K562 (cell line): ENCODE data around the gene XPA. TPM values are rescaled to one million over a fixed set of nuclear protein-coding genes. Genes with fewer than 3 reads are reported as not detected.

Experiments
- COPS2 ChIP-seq: fragments of 450-650 bp; conservative IDR thresholded peaks from 2 replicates; pipeline ENCODE4 v1.6.1; 2016; ENCODE audit warnings: mild to moderate bottlenecking, moderate library complexity
- CREB1 ChIP-seq, 2 experiments: sonication (generic) in 1 of 2; formaldehyde crosslinking in 1 of 2; IDR thresholded peaks; 2 replicates each; pipeline versions ENCODE4 v1.6.1 to v1.8.0; 2012 to 2022; ENCODE audit warnings: inconsistent platforms in 1 of 2, mild to moderate bottlenecking in 1 of 2, missing genetic modification reagents in 1 of 2, moderate library complexity in 1 of 2
- MEIS2 ChIP-seq: fragments of 450-650 bp; IDR thresholded peaks from 2 replicates; pipeline ENCODE4 v1.6.1; 2014; ENCODE audit warnings: mild to moderate bottlenecking; ENCODE audit not compliant: partially characterized antibody
- NBN ChIP-seq: fragments of 450-650 bp; IDR thresholded peaks from 2 replicates; pipeline ENCODE4 v1.6.1; 2016; ENCODE audit warnings: low read depth, mild to moderate bottlenecking
- POLR2AphosphoS5 ChIP-seq: IDR thresholded peaks from 2 replicates; pipeline ENCODE4 v1.6.1; 2011; ENCODE audit warnings: mild to moderate bottlenecking, low read depth, low read length, moderate library complexity; ENCODE audit not compliant: control insufficient read depth, insufficient read depth
- PTBP1 ChIP-seq: fragments of 200-400 bp; formaldehyde crosslinking; IDR thresholded peaks from 2 replicates; pipeline ENCODE4 v1.6.1; 2017; ENCODE audit warnings: low read depth, low read length
- PYGO2 ChIP-seq: fragments of 450-650 bp; IDR thresholded peaks from 2 replicates; pipeline ENCODE4 v1.6.1; 2016; ENCODE audit warnings: mild to moderate bottlenecking, missing genetic modification characterization, moderate library complexity, missing compliant biosample characterization
- RBFOX2 ChIP-seq: fragments of 200-400 bp; formaldehyde crosslinking; IDR thresholded peaks from 2 replicates; pipeline ENCODE4 v1.6.1; 2017; ENCODE audit warnings: low read depth, mild to moderate bottlenecking, low read length, moderate library complexity
- ZFX ChIP-seq: sonication (generic); formaldehyde crosslinking; IDR thresholded peaks from 2 replicates; pipeline ENCODE4 v1.8.0; 2022; ENCODE audit warnings: mild to moderate bottlenecking, missing genetic modification reagents, moderate library complexity
- ZNF24 ChIP-seq: fragments of 450-650 bp; IDR thresholded peaks from 2 replicates; pipeline ENCODE4 v1.6.1; 2016
- ZNF431 ChIP-seq: sonication (generic); formaldehyde crosslinking; IDR thresholded peaks from 2 replicates; pipeline ENCODE4 v1.8.0; 2022; ENCODE audit warnings: mild to moderate bottlenecking, missing genetic modification reagents
- ZNF518B ChIP-seq: fragments of 250-450 bp; sonication (Bioruptor Pico); IDR thresholded peaks from 2 replicates; pipeline ENCODE4 v1.5.0; 2021; ENCODE audit warnings: mild to moderate bottlenecking, moderate library complexity
- polyA plus RNA-seq, 8 experiments: library from polyadenylated mRNA; depleted of rRNA in 4 of 8; stranded (reverse) in 5 of 8; unstranded in 3 of 8; fragments of >200 nt; fragmentation: Nextera tagmentation in 2 of 8; fragmentation: Illumina TruSeq in 1 of 8; extraction: Ambion mirVana in 2 of 8; extraction: Trizol in 1 of 8; gene quantifications; 2 replicates each; pipeline versions ENCODE4 v1.2.1 to v1.2.3, GENCODE V29; 2011 to 2014; ENCODE audit warnings: inconsistent platforms in 1 of 8, missing spikeins in 1 of 8
- total RNA-seq, 7 experiments: library from RNA; depleted of rRNA in 6 of 7; stranded (reverse); fragments of >200 nt in 6 of 7; fragmentation: Illumina TruSeq in 2 of 7; extraction: Trizol in 2 of 7; gene quantifications; 2 replicates each; pipeline versions ENCODE4 v1.2.1 to v1.2.3, GENCODE V29; 2011 to 2021; ENCODE audit warnings: low replicate concordance in 1 of 7
- TF ChIP-seq, protein P1 (sequence below), 2 experiments: fragments of 450-650 bp; formaldehyde crosslinking in 1 of 2; IDR thresholded peaks; 2 replicates each; pipeline versions ENCODE4 v1.4.0 to v1.6.1; 2014 to 2020; ENCODE audit warnings: mild to moderate bottlenecking in 2 of 2, borderline replicate concordance in 1 of 2, low read depth in 1 of 2
- TF ChIP-seq, protein P2 (sequence below): IDR thresholded peaks from 2 replicates; pipeline ENCODE4 v1.6.1; 2014; ENCODE audit warnings: antibody characterized with exemption

The XPA gene
- total and polyA plus RNA-seq, 9 of the 15 experiments (the other 6 are each of a cell fraction or from before 2014, with no cell fraction given), result 5.1 to 18.2 (median 14.1) TPM

GRCh38 chr9:97696803-97697601 lies at the start of gene XPA (continued):
- TF ChIP-seq ZNF518B (CRISPR knock-in tag) (no peak), POLR2AphosphoS5 (peak; percentile 75), COPS2 (no peak), PTBP1 (no peak), NBN (no peak), MEIS2 (peak; percentile 80), ZFX (CRISPR knock-in tag) (peak; percentile 98), PYGO2 (tag) (no peak), ZNF24 (no peak), CREB1 (IDR thresholded peaks at IDR 0.05) (0 out of 2 replicates have a peak, but pooled peaks have one; percentile 7), CREB1 (CRISPR knock-in tag; IDR thresholded peaks at IDR 0.05) (no peak), ZNF431 (0 out of 2 replicates have a peak, but pooled peaks have one; percentile 18), RBFOX2 (peak; percentile 96)
- TF ChIP-seq, protein P1, sequence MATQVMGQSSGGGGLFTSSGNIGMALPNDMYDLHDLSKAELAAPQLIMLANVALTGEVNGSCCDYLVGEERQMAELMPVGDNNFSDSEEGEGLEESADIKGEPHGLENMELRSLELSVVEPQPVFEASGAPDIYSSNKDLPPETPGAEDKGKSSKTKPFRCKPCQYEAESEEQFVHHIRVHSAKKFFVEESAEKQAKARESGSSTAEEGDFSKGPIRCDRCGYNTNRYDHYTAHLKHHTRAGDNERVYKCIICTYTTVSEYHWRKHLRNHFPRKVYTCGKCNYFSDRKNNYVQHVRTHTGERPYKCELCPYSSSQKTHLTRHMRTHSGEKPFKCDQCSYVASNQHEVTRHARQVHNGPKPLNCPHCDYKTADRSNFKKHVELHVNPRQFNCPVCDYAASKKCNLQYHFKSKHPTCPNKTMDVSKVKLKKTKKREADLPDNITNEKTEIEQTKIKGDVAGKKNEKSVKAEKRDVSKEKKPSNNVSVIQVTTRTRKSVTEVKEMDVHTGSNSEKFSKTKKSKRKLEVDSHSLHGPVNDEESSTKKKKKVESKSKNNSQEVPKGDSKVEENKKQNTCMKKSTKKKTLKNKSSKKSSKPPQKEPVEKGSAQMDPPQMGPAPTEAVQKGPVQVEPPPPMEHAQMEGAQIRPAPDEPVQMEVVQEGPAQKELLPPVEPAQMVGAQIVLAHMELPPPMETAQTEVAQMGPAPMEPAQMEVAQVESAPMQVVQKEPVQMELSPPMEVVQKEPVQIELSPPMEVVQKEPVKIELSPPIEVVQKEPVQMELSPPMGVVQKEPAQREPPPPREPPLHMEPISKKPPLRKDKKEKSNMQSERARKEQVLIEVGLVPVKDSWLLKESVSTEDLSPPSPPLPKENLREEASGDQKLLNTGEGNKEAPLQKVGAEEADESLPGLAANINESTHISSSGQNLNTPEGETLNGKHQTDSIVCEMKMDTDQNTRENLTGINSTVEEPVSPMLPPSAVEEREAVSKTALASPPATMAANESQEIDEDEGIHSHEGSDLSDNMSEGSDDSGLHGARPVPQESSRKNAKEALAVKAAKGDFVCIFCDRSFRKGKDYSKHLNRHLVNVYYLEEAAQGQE (IDR thresholded peaks at IDR 0.05; ENCODE audit: borderline replicate concordance), result peak; percentile 75
- TF ChIP-seq, protein P1 (CRISPR knock-in tag; IDR thresholded peaks at IDR 0.05; ENCODE audit: low read depth), result 0 out of 2 replicates have a peak, but pooled peaks have one; percentile 27
- TF ChIP-seq, protein P2, sequence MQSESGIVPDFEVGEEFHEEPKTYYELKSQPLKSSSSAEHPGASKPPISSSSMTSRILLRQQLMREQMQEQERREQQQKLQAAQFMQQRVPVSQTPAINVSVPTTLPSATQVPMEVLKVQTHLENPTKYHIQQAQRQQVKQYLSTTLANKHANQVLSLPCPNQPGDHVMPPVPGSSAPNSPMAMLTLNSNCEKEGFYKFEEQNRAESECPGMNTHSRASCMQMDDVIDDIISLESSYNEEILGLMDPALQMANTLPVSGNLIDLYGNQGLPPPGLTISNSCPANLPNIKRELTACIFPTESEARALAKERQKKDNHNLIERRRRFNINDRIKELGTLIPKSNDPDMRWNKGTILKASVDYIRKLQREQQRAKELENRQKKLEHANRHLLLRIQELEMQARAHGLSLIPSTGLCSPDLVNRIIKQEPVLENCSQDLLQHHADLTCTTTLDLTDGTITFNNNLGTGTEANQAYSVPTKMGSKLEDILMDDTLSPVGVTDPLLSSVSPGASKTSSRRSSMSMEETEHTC, result no peak
